ENCODE results near the gene KRT81.
"Not testable (repeated sequence)": the region's sequence is repeated elsewhere in the genome, so short reads cannot be mapped to it uniquely, and the experiment has no call there.

Gene KRT81

GRCh38 chr12:52296572-52297215 lies 5.4 kb upstream of the KRT81 start:
- DNase-seq (ENCODE audit: low read depth): no peak

DNA sequence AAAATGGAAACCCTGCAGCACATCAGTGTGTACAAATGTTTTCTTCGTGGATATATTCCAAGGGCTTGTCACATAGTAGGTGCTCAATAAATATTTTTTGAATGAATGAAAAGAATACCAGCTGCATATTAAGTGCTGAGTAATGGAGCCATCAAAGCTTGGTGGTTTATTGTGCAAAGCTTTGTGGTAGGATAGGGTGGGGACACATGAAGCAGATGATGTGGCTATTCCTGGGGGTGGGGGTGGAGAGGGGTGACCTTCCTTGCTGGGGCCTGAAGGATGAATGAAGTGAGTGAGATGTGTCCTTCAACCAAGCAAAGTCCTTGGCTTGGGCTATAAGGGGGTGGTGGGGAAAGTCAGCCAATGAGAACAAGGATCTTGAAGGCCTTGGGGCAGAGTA lies 4.3 kb upstream of the KRT81 start:
- no peak for DNase-seq (ENCODE audit: low read depth)

DNA sequence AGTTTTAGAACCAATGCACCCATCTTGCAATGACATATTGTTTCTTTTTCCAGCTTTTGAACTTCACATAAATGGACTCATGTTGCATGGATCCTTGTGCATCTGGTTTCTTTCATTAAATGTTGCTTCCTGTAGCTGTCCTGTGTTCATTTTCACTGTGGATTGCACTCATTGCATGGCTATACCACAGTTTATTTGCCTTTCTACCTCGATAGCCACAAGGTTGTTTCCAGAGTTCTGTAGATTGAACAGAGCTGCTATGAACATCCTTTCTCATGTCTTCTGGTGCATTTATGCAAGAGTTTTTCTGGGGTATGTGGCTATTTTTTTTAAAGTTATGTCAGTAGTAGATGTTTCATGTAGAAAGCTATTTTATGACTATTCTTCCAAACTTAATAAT lies 3.5 kb upstream of the KRT81 start:
- no peak for DNase-seq (ENCODE audit: low read depth)

- DNase-seq (ENCODE audit: low read depth): no peak
Observed at GRCh38 chr12:52293926-52294325, 2.6 kb upstream of the KRT81 start.

- not testable (repeated sequence) for DNase-seq (ENCODE audit: low read depth)
Observed at GRCh38 chr12:52290483-52291134, 725 bp downstream of the KRT81 start.

GRCh38 chr12:52287816-52288805 lies 3.2 kb downstream of the KRT81 start:
- DNase-seq (ENCODE audit: low read depth): not testable (repeated sequence)

GRCh38 chr12:52286857-52287785 lies 4.2 kb downstream of the KRT81 start:
- DNase-seq (ENCODE audit: low read depth): not testable (repeated sequence)

- DNase-seq (ENCODE audit: low read depth): no peak
Observed at GRCh38 chr12:52285851-52286530, 5.3 kb downstream of the KRT81 start.

- no peak for DNase-seq (ENCODE audit: low read depth)
Observed at GRCh38 chr12:52285172-52285745, 6.1 kb downstream of the KRT81 start.

DNA sequence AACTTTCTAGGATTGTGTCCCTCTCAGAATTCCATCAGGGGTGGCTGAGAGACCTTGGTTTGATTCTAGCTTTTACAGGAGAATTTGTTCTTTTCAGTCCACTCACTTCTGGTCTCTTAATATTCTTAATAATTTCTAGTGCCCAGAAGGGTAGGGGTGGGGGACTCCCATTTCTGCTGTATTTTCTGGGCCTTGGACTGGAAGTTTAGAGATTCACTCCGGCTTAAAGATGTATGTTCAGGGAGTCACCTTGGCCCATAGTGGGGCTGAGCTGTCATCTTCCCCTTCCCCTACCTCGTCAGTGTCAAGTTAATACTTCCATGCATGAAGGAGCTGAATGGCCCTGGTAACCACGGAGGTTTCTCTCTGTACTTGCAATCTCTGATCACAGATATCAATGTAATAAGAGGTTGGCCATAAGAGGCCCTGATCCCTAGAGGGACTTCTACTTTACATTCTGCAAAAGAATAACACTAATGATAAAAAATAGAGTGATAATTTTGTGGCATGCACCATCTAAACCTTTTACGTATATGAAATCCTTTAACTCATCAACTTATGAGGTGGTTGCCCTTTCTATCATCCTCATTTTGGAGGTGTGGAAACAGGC lies 6.7 kb downstream of the KRT81 start:
- no peak for DNase-seq (ENCODE audit: low read depth)

DNA sequence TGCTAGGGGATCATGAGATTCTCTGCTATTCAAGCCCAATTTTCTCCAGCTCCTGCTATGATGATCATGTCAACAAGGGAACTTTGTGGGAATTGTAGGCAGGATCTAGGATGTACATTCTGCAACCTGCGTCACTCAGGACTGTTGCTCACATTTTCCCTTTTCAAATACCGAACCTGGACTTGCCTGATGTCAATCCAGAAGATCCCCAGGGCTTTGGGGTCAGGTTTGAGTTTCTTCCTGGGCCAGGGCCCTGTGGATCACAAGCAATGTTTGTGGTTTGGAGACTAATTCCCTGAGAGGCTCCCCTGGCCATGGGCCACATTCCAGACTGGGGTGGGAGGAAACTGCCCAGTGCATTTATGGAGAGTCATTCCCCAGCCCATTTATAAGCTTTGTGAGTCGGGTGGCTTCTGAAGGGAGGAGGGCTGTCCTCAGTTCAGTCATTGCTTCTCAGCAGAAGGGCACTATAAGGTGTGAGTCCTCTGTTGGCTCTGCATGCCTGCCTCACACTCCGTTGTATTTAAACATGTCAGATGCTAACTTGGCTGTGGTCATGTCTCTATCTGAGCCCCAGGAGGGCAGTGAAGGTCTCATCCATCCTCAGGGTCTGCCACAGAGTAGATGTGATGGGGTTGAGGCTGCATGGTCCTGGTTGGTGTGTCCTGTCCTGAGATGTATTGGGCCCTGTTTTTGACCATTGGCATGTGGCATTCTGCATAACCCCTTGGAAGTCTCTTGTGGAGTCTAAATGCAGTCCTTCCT lies 10.4 kb downstream of the KRT81 start:
- DNase-seq (ENCODE audit: low read depth): no peak

- DNase-seq (ENCODE audit: low read depth): no peak
Observed at GRCh38 chr12:52280319-52280795, 11.0 kb downstream of the KRT81 start.

DNA sequence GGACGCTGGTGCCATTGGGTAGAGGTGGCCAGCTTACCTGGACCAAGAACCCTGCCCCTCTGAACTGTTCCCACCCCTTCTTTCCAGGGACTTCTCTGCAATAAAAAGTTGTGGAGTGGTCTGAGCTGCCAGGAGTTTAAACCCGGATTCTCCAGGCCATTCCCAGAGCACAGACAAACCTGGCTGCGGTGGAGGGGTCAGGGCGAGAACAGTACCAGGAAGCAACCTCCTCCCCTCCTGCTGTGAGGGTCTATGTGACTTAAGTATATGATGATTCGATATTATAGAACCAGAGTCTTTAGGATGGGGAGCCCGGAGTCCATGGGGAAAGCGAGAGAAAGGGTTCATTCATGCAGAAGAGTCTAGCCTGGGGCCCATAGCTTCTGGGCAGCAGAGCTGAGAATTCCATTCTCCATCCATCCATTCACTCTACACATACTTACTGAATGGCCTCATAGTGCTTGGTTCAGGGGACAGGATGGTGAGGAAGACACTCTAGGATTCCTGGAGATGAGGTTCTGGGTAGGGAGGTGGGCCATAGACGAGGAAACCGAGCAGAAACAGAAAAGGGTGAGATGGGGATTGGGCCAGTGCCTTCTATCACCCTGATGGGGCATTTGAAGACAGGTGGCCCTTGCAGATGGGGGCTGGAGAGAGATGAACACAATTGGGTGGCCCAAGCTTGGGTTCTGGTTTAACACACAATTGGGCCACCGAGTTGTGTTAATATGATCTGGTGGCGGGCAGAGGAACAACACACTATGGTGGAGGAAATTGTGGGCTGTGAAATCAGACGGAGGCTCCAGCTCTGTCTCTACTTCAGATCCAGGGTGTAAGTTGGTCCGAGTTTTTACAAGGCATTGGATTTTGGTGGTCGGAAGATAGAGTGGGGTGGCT lies 11.7 kb downstream of the KRT81 start:
- DNase-seq (ENCODE audit: low read depth): no peak

DNA sequence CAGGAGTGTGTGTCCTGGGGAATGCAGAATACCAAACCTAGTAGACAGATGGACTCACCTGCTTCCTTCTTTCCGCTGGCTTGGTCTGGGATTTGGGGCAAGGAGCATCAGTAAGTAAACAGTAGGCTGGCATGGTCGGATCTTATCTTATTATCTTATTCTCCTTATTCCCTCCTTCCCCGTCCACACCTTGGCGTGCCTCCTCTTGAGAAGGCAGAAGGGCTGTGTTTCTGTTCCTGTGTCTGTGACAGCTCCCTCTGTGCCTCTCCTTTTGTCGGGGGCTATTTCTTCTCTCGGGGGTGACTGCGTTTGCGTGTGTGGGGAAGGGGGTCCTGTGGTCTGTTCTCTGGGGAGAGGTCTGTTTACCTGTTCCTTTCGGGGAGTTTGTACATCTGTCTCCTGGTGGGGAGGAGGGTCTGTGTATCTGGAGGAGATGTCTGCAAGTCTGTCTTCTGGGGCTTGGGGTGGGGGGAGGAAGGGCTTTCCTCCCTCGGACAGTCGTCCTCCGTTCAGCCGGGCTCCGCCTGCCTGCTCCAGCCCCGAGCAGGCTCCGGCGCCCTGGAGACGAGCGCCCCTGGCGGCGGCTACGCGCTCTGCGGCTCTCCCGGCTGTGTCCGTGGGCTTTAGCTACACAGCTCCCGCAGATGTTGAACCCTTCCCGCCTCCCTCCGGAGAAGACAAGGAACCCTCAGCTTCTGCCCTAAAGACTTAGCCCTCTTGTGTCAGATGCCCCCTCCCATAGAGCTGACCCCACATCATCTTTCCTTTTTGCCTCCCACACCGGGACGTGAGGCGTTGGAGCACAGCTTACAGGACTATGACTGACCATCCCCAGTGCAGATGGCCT lies 12.5 kb downstream of the KRT81 start:
- peak; percentile 77 for DNase-seq (ENCODE audit: low read depth)

DNA sequence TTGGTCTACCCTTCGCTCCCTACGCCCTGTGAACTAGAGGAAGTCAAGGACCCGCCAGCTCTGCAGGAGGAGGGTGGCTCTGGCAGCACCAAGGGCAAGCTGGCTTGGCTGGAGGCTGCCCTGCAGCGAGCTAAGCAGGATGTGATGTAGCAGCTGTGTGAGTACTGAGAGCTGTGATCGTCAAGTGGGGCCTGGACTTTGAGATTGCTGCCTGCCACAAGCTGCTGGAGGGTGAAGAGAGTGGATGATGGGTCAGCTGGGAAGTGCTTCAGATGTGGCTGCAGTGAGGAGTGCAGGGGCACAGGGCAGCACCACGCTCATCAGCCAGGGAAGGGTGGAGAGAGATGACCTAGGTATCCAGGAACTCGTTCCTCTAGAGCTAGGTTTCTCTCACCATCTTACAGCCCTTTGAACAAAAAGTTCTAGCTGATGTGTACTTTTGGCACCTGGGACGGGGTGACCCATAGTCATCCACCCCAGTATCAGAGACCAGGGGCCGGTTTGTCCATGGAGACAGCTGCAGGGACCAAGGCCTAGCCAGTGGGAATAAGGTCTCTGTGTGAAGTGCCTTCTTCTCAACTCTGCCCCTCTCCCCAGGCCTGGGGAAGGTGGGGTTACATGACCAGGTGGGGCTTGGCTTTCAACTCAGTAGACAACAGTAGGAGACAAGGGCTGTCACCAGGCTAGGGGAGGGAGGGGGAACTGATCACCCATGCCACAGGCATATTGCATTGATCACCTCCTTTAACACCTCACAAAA lies 13.7 kb downstream of the KRT81 start:
- DNase-seq (ENCODE audit: low read depth): no peak

GRCh38 chr12:52275686-52276085 lies 15.6 kb downstream of the KRT81 start:
- DNase-seq (ENCODE audit: low read depth): no peak

Measured in activated T-cell treated with anti-CD3 and anti-CD28 coated beads for 48 hours (primary cell).